ENCODE data around the gene XYLT1. TPM values are rescaled to one million over a fixed set of nuclear protein-coding genes. Genes with fewer than 3 reads are reported as not detected.
A peak's percentile ranks its signal among the peaks of the same experiment; 100 is the strongest.
"Not testable (repeated sequence)": the region's sequence is repeated elsewhere in the genome, so short reads cannot be mapped to it uniquely, and the experiment has no call there.

XYLT1 gene
- total RNA-seq, 2 donors from 2014 or later, result 21.4 to 22.6 TPM

DNA sequence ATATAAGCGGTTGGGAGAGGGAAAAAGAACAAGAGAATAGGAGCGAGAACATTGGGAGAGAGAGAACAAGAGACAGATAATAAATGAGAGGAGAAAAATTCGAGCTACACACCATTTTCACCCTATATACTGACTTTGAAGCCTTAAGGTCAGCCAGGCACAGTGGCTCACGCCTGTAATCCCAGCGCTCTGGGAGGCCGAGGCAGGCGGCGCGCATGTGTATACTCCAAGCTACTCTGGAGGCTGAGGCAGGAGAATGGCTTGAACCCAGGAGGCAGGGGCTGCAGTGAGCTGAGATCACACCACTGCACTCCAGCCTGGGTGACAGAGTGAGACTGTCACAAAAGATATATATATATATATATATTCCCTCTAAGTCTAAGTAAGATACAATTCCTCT is 164.5 kb downstream of the XYLT1 start:
- H3K9me3 Mint-ChIP-seq; H3K27me3 Mint-ChIP-seq; H3K36me3 Mint-ChIP-seq (ENCODE audit: low read depth): not testable (repeated sequence)
- Mint-ChIP-seq H3K4me3 (peak overlapping the region; percentile 67), H3K27ac (peak overlapping the region; percentile 76), H3K4me1 (peaks cover 24% of the 10 kb centered on the region)
- ATAC-seq (replicated peaks), result peak; percentile 1

- ATAC-seq (replicated peaks), result peak; percentile 98
- H3K9me3 Mint-ChIP-seq, result no peaks in the 10 kb centered on the region
- H3K27ac Mint-ChIP-seq, result peak overlapping the region; percentile 76
- H3K36me3 Mint-ChIP-seq (ENCODE audit: low read depth), result no peaks in the 10 kb centered on the region
- no peaks in the 10 kb centered on the region for H3K27me3 Mint-ChIP-seq
- H3K4me3 Mint-ChIP-seq, result peak overlapping the region; percentile 67
- H3K4me1 Mint-ChIP-seq, result peaks cover 24% of the 10 kb centered on the region
These were observed 165.1 kb downstream of the XYLT1 start for GRCh38 chr16:17305694-17306093.

GRCh38 chr16:17304491-17305119 is 166.2 kb downstream of the XYLT1 start:
- no peak for ATAC-seq (replicated peaks)
- no peak overlapping the region for H3K27ac Mint-ChIP-seq

DNA sequence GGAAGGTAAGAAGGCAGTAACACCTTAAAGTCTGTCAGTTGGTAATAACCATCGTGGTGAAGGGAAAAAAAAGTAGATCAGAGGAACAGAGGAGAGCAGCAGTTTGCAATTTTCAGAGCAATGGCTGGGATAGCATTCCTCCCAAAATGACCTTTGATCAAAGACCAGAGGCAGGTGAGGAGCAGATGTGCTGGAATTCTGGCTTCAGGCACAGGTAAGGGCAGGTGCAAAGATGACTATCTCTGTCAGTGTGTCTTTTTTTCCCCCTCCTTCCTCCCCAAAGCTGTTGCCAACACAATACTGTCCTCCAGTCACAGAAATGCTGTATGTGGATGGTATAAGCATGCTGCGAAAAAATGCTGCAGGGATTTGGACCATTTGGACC is 166.7 kb downstream of the XYLT1 start:
- Mint-ChIP-seq H3K9me3 (no peaks in the 10 kb centered on the region), H3K4me3 (no peak overlapping the region), H3K27me3 (no peaks in the 10 kb centered on the region), H3K4me1 (peaks cover 24% of the 10 kb centered on the region), H3K27ac (no peak overlapping the region), H3K36me3 (ENCODE audit: low read depth) (no peaks in the 10 kb centered on the region)
- ATAC-seq (replicated peaks), result no peak

More at GRCh38 chr16:17304491-17305119, 166.2 kb downstream of the XYLT1 start:
- Mint-ChIP-seq H3K9me3 (no peaks in the 10 kb centered on the region), H3K4me3 (peak overlapping the region; percentile 67), H3K4me1 (peaks cover 24% of the 10 kb centered on the region), H3K27me3 (no peaks in the 10 kb centered on the region), H3K36me3 (ENCODE audit: low read depth) (no peaks in the 10 kb centered on the region)

GRCh38 chr16:17303101-17303500 is 167.7 kb downstream of the XYLT1 start:
- peaks cover 24% of the 10 kb centered on the region for H3K4me1 Mint-ChIP-seq
- no peak for ATAC-seq (replicated peaks)
- no peak overlapping the region for H3K4me3 Mint-ChIP-seq
- no peaks in the 10 kb centered on the region for H3K36me3 Mint-ChIP-seq (ENCODE audit: low read depth)
- no peak overlapping the region for H3K27ac Mint-ChIP-seq
- H3K9me3 Mint-ChIP-seq, result no peaks in the 10 kb centered on the region
- no peaks in the 10 kb centered on the region for H3K27me3 Mint-ChIP-seq

GRCh38 chr16:17302620-17303019 is 168.1 kb downstream of the XYLT1 start:
- Mint-ChIP-seq H3K4me1 (peaks cover 24% of the 10 kb centered on the region), H3K27ac (no peak overlapping the region), H3K36me3 (ENCODE audit: low read depth) (no peaks in the 10 kb centered on the region), H3K4me3 (no peak overlapping the region), H3K27me3 (no peaks in the 10 kb centered on the region), H3K9me3 (no peaks in the 10 kb centered on the region)
- ATAC-seq (replicated peaks), result no peak

DNA sequence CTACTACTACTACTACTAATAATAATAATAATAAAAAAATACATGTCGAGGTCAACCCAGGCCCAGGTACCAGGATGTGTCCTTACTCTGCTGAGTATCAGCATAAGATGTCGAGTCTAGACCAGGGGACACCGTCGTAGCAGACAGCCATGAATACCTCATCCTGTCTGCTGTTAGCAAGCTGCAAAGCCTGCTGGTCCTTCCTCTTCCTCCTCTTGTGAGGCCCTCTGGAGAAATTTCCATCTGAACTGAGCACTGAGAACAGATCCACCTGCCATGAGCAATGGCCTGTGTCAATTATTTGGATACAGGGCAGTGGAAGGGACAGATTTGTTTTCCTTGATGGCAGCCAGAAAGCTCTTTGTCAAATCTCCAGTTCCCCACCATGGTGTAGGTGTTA is 168.5 kb downstream of the XYLT1 start:
- H3K27me3 Mint-ChIP-seq, result no peaks in the 10 kb centered on the region
- H3K4me1 Mint-ChIP-seq, result peaks cover 24% of the 10 kb centered on the region
- no peaks in the 10 kb centered on the region for H3K36me3 Mint-ChIP-seq (ENCODE audit: low read depth)
- ATAC-seq (replicated peaks), result no peak
- no peak overlapping the region for H3K27ac Mint-ChIP-seq
- H3K4me3 Mint-ChIP-seq, result no peak overlapping the region
- no peaks in the 10 kb centered on the region for H3K9me3 Mint-ChIP-seq

DNA sequence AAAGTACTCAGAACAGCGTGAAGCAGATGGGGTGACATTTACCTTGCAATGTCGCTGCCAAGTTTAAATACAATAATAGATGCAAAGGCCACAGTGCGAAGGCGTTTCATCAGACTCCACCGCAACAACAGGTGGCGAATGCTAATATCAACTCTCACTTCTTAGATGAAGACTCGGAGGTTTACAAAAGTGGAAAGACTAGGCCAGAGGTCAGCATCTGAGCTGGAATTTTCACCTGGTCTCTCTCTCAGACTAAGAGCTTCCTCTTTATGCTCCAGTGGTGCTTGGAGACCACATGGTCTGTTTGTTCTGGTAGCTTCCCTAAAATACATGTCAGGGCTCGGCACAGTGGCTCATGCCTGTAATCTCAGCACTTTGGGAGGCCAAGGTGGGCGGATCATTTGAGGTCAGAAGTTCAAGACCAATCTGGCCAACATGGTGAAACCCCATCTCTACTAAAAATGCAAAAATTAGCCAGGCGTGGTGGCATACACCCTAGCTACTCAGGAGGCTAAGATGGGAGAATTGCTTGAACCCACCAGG is 169.1 kb downstream of the XYLT1 start:
- Mint-ChIP-seq H3K36me3 (ENCODE audit: low read depth) (no peaks in the 10 kb centered on the region), H3K27ac (no peak overlapping the region), H3K27me3 (no peaks in the 10 kb centered on the region), H3K9me3 (no peaks in the 10 kb centered on the region), H3K4me3 (no peak overlapping the region), H3K4me1 (peaks cover 24% of the 10 kb centered on the region)
- ATAC-seq (replicated peaks), result no peak

DNA sequence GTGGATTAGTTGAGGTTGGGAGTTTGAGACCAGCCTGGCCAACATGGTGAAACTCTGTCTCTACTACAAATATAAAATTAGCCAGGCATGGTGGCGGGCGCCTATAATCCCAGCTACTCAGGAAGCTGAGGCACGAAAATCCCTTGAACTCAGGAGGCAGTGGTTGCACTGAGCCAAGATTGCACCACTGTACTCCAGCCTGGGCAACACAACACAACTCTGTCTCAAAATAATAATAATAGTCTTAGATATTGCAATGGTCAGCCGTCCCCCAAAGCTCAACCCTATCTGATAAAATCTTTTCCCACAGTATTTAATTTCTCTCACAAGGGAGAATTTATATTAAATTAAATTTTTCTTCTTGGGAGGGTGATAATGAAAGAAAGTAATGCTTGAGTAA is 169.6 kb downstream of the XYLT1 start:
- no peak overlapping the region for H3K4me3 Mint-ChIP-seq
- H3K27ac Mint-ChIP-seq, result no peak overlapping the region
- no peaks in the 10 kb centered on the region for H3K27me3 Mint-ChIP-seq
- peaks cover 23% of the 10 kb centered on the region for H3K4me1 Mint-ChIP-seq
- ATAC-seq (replicated peaks), result no peak
- no peaks in the 10 kb centered on the region for H3K9me3 Mint-ChIP-seq
- no peaks in the 10 kb centered on the region for H3K36me3 Mint-ChIP-seq (ENCODE audit: low read depth)

DNA sequence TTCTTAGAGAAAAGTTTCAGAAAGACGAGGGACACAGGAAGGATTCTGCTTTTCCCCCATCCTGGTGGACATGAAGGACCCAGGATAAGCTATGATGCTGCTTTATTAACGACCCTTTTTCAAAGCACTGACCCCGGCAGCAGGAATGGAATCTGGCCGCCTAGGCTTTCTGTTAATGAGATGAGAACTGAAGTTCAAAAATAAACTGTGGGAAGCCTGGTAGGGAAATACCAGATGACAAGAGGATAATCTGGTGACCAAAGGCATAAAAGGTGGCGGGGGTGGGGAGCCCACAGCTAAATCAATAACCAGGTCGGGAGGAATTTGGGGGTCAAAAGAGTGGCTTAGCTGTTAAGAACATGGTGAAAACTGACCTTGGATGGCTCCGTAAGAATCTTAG is 171.0 kb downstream of the XYLT1 start:
- H3K36me3 Mint-ChIP-seq (ENCODE audit: low read depth), result no peaks in the 10 kb centered on the region
- H3K4me1 Mint-ChIP-seq, result peaks cover 13% of the 10 kb centered on the region

GRCh38 chr16:17298238-17298637 is 172.5 kb downstream of the XYLT1 start:
- ATAC-seq (replicated peaks), result no peak
- Mint-ChIP-seq H3K9me3 (no peaks in the 10 kb centered on the region), H3K27ac (no peak overlapping the region), H3K4me3 (no peak overlapping the region), H3K27me3 (no peaks in the 10 kb centered on the region), H3K4me1 (peaks cover 15% of the 10 kb centered on the region), H3K36me3 (ENCODE audit: low read depth) (no peaks in the 10 kb centered on the region)

More for the DNA sequence above, 171.0 kb downstream of the XYLT1 start:
- Mint-ChIP-seq H3K4me3 (no peak overlapping the region), H3K27ac (no peak overlapping the region), H3K27me3 (no peaks in the 10 kb centered on the region), H3K9me3 (no peaks in the 10 kb centered on the region)
- ATAC-seq (replicated peaks), result no peak

DNA sequence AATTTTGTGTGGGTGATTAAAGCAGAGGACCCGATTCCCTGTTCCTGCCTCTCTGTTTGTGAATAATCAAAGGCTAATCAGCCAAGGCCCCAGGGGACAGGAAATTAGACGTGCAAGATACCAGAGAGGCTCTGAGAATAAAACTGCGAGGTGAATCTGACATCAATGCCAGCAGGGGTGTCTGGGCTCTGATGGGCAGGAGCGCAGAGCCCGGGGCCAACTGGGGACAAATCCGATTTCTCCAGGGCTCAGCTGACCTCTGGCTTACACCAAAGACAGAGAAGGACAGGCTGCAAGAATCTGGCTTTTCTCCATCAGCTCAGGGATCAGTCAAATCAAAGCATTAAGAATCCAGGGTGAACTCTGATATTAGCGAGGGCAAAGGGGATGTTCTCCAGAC is 174.3 kb downstream of the XYLT1 start:
- no peak overlapping the region for H3K4me3 Mint-ChIP-seq
- ATAC-seq (replicated peaks), result no peak

GRCh38 chr16:17295948-17296347 is 174.8 kb downstream of the XYLT1 start:
- no peak overlapping the region for H3K27ac Mint-ChIP-seq
- H3K36me3 Mint-ChIP-seq (ENCODE audit: low read depth), result no peaks in the 10 kb centered on the region
- no peaks in the 10 kb centered on the region for H3K27me3 Mint-ChIP-seq
- H3K4me1 Mint-ChIP-seq, result peaks cover 6% of the 10 kb centered on the region
- no peak for ATAC-seq (replicated peaks)
- no peak overlapping the region for H3K4me3 Mint-ChIP-seq
- no peaks in the 10 kb centered on the region for H3K9me3 Mint-ChIP-seq

More for the DNA sequence above, 174.3 kb downstream of the XYLT1 start:
- Mint-ChIP-seq H3K9me3 (no peaks in the 10 kb centered on the region), H3K36me3 (ENCODE audit: low read depth) (no peaks in the 10 kb centered on the region), H3K4me1 (peaks cover 6% of the 10 kb centered on the region), H3K27me3 (no peaks in the 10 kb centered on the region), H3K27ac (no peak overlapping the region)

GRCh38 chr16:17294856-17295255 is 175.9 kb downstream of the XYLT1 start:
- H3K27me3 Mint-ChIP-seq, result no peaks in the 10 kb centered on the region
- H3K9me3 Mint-ChIP-seq, result no peaks in the 10 kb centered on the region
- H3K4me1 Mint-ChIP-seq, result peaks cover 6% of the 10 kb centered on the region
- peak overlapping the region; percentile 31 for H3K27ac Mint-ChIP-seq
- no peak for ATAC-seq (replicated peaks)
- H3K36me3 Mint-ChIP-seq (ENCODE audit: low read depth), result no peaks in the 10 kb centered on the region
- no peak overlapping the region for H3K4me3 Mint-ChIP-seq

GRCh38 chr16:17293813-17294558 is 176.8 kb downstream of the XYLT1 start:
- H3K4me1 Mint-ChIP-seq, result peaks cover 6% of the 10 kb centered on the region
- H3K9me3 Mint-ChIP-seq, result no peaks in the 10 kb centered on the region
- no peak for ATAC-seq (replicated peaks)
- no peak overlapping the region for H3K4me3 Mint-ChIP-seq
- no peaks in the 10 kb centered on the region for H3K27me3 Mint-ChIP-seq
- no peaks in the 10 kb centered on the region for H3K36me3 Mint-ChIP-seq (ENCODE audit: low read depth)
- no peak overlapping the region for H3K27ac Mint-ChIP-seq
